ENCODE data around the gene TRIM63.

TRIM63 gene

DNA sequence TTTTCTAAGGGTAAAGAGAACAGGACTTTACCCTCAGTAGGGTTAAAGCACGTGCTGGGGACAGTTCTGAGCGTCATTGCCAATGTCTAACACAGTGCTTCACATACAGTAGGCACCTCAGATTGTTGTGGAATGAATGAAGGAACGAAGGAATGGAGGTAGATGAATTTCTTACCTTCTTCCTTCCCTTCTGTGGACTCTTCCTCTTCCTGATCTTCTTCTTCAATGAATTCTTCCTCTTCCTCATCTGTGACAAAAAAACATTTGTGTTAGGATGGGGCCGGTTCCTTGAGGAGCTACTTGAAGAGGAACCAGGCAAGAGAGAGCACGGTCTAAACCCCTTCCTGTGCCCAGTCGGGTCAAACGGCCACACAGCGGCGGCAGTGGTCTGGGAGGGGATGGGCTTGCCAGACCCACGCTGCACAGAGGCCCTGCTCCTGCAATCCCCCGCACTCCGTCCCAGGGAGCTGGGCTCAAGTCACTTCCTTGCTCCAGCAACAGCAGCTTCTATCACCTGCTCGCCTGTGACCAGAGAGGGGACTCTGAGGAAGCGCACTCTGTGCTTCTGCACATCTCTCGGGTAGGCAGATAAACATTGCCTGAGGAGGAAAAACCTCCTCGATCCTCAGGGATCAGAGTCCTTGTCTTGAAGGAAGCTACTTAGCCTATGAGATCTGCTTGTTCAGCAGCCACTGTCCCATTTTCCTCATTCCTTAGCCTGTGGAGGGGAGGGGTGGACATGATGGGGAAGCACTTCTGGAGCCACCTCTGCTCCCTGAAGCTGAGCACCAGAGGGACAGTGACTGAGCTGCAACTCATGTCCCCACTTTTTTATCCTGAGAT lies 13.5 kb downstream of the TRIM63 start:
- no peak for DNase-seq

DNA sequence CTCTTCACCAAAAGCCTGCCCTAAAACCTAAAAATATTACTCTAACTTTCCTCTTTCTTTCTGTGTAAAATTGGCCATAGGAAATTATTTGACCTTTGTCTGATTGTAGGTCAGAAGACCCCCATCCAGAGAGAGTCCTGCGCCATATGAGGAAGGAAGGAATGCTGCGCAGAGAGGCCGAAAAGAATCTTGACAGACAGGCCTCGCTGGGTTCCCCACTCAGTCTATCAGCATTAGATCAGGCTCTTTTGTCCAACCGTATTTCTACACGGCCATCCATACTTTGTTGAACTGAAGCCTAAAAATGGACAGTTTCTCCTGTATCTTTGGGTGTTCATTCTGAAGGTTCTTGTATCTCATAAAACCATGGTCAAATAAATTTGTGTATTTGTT lies 17.2 kb downstream of the TRIM63 start:
- DNase-seq, result no peak

DNA sequence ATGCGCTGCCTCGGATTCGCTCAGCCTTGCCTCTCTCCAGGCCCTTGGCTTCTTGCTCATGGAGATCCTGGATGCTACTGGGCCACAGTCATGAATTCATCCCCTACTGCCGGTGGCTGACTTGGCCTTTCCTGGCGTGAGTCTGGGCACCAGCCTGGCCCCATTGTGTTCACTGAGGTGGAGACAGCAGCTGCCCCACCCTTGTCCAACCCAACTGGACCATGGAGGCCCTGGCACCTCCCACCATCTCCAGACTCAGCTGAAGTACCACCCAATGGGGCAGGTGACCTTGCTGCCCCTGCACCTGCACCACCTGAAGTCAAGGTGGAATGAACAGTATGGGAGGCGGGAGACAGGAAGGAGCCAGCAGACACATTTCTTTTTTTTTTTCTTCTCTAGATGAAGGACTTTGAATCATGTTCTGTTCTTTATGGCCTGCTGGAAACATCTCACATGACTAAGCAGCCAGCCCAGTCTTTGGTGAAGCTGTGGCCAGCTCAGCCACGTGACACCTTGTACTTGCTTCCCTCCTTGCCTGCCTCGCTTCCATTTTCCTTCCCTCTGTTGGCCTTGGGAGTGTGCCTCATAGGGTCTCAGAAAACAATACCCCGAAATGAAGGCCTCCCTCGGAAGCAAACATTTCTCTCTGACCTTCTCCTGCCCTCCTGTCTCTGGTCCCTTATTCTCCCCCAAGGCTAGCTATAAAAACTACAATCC lies 17.7 kb downstream of the TRIM63 start:
- DNase-seq, result no peak

DNA sequence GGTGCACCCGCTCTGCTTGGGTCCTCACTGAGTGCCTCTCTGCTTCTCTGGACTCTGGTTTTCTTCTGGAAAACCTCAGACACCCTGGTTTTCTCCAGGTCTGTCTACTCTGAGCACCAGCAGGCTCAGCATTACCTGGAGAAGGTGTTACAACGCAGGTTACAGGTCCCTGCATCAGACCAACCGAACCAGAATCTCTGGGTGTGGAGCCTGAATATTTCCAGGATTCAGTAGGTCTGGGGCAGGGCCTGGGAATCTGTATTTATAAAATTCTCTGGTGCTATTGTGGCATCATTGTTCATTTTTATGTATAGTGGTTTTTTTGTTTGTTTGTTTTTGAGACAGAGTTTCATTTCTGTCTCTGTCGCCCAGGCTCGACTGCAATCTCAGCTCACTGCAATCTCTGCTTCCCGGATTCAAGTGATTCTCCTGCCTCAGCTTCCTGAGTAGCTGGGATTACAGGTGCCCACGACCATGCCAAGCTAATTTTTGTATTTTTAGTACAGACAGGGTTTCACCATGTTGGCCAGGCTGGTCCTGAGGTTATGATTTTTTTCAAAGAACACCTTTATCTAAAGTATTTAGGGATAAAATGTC lies 20.1 kb downstream of the TRIM63 start:
- DNase-seq, result no peak

DNA sequence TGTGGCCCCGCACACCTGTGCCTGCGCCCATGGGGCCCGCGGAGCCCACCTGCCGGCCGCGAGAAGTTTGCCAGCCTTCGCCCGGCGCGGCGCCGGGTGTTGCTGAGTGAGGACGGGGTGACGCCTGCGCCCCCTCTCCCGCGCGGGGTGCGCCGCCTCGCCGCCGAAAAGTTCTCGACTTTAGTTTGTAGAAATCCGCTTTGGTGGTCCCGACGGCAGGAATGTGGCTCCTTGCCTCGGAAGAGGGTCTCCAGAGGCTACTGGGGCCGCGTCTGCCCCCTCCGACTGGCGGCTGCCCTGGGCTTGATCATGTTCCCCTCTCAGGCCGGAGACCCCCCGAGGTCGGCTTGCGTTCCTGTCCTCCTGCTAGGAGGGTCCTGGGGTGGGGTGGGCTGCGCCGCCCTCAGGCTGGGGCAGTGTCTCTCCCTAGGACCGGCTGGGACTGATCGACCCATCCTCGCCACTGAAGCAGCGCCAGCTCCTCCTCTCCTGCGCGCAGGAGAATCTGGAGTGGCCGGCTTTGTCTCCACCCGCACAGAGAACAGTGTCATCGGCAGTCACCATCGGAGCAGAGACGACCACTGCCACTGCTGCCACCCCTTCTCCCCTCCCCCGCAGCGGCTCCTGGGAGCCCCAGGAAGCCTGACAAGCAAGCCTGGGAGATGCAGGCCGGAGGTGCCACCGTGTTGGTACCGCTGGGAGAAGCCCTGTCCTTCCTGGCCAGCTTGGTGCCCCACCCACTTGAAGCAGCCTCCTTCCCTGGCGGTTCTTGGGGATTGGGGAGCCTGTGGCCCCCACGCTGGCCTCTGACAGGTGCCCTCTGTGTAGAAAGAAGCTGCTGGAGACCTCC lies 21.0 kb downstream of the TRIM63 start:
- DNase-seq, result no peak

DNA sequence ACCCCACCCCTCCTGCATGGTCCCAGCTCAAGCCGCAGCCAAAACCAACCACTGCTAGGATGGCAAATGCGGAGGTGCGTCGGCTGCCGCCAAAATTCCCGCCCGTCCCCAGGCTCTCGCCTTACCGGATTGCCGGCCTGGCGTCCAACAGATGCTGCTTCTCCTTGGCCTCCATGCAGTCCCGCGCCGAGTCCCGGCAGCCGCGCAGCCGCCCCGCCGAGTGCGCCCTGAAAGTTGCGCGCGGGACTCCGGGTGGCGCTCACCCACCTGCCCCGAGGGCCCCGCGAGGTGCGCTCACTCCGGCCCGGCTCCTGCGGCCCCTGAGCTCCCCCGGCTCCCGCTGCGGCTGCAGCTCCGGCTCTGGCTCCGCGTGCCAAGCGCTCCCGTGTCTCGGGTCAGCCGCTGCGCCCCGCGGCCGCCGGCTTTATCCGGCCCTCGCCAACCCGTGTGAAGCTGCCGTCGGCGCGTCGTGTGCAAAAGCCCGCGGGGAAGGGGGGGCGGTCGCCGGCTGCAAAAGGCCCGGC lies 21.6 kb downstream of the TRIM63 start, which contains the start of gene SLC30A2:
TSS of gene SLC30A2 (minus strand) at position 397 of the 524 bp plus-strand sequence. CDS start at position 175, 222 bp downstream.
- DNase-seq, result no peak

DNA sequence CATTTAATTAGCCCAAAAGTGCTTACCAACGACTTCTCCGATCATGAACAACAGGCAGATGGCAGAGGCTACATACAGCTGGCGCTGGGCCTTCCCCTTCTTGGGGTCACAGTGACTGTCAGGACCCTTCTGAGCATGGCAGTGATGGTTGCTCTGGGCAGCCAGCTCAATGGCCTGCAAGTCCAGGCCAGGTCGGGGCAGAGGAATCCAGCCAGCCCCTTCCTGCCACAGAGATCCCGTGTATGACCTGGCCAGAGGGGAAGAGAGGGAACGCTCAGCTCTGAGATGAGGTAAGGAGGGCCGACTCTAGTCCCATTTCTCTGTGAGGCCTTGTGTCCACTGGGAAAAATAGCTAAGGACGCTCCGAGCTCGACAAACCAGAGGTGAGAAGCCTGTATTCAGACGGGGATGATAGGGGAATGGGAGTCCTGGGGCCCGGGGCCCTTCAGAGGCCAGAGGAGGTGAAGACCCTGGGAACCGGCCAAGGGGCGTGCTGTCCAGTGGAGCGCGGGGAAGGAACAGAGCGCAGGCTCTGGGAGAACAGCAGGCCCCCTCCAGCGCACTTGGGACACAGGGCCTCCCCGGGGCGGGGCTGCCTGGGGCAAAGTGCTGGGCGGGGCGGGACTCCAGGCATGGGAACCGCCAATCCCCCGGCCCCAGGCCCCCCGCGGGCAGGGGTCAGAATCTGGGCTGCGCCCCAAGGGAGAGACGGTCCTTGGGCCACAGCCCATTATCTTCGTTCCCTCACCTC lies 22.3 kb downstream of the TRIM63 start:
- DNase-seq, result no peak

DNA sequence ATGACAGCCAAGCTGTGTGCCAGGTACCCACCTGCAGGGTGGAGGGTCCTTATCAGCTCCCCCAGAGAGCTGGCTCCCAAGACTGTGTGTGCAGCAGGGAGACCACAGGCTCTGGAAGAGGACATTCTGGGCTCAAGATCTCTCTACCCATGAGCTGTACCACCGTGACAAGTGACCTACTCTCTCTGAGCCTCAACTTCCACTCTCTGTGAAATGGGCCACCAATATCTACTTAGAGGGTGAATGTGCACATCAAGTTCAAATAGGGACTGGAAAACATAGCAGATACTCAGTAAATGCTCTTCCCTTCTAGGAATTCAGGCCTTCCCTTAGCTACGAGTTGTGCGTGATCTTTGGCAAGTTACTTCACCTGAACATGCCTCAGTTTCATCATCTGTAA lies 23.0 kb downstream of the TRIM63 start:
- DNase-seq, result no peak

DNA sequence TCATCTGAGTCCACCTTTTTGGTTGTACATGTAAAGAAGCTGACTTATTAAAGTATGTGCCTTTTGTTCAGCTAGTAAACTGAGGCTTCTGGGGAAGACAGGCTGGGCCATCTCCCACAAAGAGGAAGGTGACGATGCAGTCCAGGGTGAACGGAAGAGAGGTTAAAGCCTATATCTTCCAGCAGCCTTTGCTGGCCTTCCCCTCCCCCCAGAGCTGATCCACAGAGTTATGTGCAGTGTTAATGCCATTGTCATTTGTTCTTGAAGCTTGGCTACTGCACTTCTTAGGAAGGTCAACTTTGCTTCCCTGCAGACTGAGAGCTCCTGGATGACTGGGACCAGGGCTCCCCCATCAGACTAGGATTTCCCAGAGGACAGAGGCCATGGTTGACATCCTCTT lies 23.7 kb downstream of the TRIM63 start:
- no peak for DNase-seq

DNA sequence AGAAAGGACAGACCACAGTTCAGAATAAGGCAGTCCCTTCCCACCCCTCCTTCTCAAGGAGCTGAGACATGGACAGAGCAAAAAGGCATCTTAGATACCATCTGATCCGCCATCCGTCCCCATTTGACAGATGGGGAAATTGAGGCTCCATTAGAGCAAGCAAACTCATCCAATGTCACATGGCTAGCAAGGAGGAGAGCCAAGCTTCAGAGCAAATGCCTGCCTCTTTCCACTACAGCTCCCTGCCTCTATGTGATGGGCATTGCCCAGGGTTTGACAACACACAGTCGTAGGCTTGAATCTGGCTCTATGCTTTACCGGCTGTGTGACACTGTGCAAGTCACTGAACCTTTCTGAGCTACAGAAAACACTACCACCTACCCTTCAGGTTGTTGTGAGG lies 25.5 kb downstream of the TRIM63 start:
- DNase-seq, result no peak

DNA sequence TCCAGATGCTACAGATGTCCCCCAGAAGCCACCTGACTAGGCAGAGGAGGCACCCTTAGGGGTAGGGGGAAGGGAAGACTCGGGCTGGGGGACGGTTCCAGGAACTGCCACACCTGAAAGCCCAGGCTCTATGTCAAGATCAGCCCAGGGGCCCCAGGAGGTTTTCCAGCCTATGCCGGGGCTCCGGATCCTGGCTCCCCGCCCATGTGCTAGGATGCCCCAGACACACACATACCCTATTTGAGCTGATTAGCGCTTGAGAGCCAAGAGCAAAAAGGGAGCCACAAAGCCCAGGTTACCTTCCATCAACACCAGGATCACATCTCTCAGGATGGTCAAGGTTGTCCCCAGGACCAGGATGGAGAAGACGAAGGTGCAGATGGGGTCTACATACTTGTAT lies 26.0 kb downstream of the TRIM63 start:
- no peak for DNase-seq

DNA sequence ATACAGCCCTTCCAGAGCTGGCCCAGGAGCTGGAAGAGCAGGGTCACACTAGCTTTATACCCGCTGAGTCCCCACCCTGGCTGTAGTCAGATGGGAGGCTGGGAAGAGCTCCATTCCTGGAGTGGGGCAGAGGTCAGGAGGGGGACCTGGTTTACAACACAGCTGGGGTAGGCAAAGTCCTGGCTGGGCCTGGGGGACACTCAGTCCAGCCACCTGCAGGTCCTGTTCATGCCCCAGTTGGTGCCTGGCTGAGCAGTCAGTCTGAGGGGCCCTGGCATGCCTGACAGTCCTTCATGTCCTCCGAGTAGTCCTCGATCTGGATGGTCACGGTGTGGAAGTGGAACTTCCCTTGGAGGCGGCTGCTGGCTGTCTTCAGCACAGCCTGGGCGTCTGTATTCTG lies 28.5 kb downstream of the TRIM63 start:
- DNase-seq, result no peak

DNA sequence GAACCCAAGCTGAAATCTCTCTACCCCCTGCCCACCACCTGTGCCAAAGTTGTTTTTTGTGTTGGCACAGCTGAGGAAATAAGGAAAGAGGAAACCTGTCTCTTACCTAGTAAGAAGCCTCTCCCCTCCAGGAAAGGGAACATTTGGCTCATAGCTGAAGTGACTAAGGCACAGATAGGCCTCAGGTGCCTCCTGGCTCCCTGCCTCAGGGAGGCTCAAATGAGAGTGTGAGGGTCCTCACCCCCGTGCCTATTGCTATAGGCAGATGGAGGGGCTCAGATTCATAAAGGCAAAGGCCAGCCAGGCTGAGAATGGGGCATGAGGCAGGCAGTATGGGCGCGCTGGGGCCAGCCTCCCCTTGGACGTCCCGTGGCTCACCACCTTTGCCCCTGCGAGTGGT lies 29.0 kb downstream of the TRIM63 start:
- DNase-seq, result no peak

DNA sequence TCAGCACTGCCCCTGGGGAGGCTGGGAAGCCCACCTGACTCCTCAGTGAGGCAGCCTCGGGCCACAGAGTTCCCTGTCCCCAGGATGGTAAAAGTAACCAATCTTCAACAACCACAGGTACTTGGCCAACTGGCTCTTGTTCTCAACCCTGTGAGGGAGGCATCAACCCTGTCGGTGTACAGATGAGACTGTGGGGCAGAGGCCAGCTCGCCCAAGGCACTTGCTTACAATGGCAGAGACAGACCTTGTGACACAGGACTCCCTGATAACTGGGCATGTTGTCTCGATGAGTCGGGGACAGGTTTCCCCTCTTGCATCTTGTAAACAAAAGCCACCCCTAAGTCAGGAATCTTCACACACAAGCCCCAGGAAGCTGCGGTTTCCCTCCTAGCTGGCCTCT lies 29.5 kb downstream of the TRIM63 start:
- DNase-seq, result no peak

DNA sequence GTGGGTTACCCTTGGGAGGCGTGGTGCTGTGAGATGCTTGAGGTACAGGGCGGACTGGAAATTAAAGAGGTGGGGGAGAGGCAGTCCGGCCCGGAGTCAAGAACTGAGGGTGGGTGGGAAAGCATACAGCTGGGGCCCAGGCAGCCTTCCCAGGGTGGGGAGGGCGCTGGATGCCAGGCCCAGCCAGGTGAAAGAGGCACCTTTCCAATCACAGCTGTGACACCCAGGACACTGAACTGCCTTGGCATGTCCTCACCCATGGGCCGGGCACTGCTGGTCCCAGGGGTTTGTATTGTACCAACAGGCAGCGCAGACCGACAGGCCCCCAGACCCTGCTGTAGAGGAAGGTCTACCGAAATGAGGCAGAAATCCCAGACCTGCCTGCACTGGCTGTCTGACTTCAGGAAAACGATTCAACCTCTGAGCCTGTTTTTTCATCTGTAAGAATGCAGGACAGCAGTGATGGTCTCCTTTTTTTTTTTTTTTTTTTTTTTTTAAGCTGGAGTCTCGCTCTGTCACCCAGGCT lies 30.6 kb downstream of the TRIM63 start:
- DNase-seq, result no peak

DNA sequence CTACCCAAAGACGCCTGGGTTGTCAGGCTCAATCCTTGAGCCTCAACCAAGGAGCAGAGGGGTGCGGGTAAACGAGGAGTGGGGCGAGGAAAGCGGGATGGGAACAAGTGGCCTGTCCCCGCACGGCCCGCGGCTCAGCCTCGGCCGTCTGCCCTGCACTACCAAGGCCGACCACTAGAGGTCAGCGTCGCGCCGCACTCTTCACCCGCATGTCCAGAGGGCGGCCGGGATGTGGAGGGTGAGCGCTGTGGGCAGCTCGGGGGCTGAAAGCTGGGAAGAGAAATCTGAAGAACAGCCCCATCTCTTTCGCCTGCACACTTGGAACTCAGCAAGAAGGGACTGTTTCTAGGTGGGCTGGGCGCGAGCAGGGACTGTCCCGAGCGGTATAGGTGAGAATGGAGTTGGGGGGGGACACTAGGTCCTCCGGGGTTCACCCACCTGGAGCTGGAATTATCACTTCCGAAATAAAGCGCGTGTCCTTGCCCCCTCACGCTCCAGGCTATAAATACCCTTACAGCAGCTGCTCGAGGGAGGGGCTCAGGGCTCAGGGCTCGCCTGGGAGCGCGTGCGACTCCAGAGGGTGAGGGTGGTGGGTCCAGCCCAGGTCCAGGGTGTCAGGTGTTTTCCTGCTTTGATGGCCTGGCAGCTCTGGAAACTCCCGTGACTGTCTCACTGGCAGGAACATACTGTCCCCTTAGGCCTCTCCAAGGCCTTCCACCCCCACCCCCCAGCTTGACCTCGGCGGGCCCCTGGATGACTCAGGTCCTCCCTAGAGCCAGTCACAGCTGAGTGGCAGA lies 31.3 kb downstream of the TRIM63 start:
- DNase-seq, result peak; percentile 81 to 86

DNA sequence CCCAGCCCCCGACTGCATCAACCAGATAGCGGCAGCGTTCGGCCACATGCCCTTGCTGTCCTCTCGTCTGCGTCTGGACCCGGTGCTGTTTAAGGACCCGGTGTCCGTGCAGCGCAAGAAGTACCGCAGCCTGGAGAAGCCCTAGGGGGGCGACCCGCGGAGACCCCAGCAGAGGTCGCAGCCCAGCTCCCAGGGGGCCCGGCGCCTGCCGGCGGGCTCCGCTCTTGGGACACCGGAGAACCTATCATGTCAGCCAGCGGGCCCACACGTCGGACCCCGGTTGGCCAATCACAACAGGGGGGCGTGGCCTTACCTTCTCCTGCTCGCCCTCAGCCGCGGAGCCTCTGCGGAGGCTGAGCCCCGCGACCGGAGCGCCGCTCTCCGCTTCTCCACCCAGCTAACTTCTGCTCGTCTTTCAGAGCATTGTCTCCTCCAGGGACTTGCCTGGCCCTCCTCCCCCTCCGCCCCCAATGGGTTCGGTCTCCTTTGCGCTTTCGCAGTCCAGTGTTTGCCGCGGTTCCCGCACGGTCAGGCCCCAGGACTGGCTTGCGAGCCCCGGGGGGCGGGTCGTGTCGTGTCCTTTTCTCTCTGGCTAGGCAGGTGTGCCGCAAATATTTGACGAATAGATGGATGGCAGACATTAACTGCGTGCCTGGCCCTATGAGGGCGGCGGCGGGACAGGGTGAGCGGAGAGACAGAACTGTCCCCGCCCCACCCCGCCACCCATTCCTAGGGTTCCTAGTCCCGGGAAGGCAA lies 32.0 kb downstream of the TRIM63 start:
- peak; percentile 88 to 89 for DNase-seq

DNA sequence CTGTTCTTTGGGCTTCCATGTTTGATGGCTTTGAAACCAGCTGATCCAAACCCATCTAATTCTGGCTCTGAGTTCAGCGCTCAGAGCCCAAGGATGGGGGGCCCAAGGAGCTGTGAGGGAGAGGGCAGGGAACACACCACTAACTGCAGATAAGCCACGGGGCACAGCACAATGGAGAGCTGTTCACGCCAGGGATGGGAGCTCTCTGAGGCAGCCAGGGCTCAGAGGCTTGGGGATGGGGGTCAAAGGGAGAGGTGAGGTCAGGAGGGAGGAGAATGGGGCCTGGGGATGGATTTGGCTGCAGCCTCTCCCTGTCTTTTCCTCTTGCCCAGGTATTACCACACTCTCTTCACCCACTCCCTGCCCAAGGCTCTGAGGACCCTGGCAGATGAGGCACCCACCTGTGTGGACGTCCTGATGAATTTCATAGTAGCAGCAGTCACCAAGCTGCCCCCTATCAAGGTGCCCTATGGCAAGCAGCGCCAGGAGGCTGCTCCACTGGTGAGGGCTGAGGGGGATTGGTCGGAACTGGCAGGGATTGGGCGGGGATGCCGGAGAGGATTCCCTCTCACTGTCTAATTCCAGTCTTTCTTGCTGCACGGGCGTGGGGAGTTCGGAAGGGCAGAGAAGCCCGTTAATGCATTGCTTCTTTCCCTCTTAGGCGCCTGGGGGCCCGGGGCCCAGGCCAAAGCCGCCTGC lies 32.8 kb downstream of the TRIM63 start:
- DNase-seq, result no peak

DNA sequence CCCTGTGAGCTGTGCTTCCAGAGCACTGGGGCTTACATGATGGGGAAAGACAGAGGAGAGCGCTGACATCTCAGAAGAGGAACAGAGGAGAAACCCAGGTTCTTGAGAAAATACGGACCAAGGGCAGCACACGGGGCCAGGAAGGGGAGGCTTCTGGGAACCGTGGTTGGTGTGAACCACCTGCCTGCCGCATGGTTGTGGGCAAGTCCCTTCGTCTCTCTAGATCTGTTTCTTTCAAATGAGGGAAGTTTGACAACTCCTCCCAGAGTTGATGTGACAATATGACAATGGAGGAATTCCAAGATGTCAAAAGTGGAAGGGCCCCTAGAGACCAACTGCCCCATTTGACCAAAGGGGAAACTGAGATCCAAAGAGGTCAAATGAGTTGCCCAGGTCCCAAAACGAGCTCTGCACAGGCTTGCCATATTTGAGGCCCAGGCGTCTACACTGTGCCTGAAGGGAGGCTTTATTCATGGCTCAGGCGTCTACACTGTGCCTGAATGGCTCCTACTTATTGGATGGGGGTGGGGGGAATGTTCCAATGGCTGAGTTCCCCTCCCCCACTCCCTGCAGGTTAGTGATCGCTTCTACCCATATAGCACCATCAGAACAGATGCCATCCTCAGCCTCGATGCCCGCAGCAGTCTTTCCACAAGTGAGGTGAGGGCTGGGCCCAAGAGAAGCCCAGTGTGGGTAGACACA lies 34.6 kb downstream of the TRIM63 start:
- no peak for DNase-seq

Data from stimulated activated CD4-positive, alpha-beta T cell treated with anti-CD3 and anti-CD28 coated beads, Interleukin-2, amount 100 ng/mL, for 48 hours (primary cell).